ENCODE measurements around the gene P2RY8.
"Not testable (repeated sequence)": the region's sequence is repeated elsewhere in the genome, so short reads cannot be mapped to it uniquely, and the experiment has no call there.

The P2RY8 gene

DNA sequence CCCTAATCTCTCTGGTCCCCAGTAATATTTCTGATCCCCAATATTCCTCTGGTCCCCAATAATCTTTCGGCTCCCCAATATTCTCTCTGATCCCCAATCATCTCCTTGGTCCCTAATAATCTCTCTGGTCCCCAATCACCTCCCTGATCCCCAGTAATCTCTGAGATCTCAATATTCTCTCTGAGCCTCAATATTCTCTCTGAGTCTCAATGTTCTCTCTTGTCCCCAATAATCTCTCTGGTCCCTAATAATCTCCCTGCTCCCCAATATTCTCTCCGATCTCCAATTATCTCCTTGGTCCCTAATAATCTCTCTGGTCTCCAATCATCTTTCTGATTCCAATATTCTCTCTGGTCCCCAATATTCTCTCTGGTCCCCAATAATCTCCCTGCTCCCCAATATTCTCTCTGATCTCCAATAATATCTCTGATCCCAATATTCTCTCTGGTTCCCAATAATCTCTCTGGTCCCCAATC is 17.9 kb downstream of the P2RY8 start:
- DNase-seq = no peak

GRCh38 chrX:1518512-1518911 is 18.5 kb downstream of the P2RY8 start:
- no peak for DNase-seq

DNA sequence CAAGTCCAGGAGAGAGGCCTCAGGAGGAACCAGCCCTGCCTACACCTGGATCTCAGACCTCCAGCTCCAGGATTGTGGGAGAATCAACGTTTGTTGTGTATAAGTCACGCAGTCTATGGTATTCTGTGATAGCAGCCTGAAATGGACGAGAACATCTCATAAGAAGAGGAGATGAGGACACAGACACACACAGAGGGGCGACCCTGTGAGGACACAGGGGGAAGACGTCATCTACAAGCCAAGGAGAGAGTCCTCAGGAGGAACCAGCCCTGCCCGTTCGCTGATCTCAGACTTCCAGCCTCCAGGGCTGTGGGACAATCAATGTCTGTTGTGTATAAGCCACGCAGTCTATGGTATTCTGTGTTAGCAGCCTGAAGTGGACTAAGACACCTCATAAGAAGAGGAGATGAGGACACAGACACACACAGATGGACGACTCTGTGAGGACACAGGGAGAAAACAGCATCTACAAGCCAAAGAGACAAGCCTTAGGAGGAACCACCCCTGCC is 20.3 kb downstream of the P2RY8 start:
- no peak for DNase-seq

DNA sequence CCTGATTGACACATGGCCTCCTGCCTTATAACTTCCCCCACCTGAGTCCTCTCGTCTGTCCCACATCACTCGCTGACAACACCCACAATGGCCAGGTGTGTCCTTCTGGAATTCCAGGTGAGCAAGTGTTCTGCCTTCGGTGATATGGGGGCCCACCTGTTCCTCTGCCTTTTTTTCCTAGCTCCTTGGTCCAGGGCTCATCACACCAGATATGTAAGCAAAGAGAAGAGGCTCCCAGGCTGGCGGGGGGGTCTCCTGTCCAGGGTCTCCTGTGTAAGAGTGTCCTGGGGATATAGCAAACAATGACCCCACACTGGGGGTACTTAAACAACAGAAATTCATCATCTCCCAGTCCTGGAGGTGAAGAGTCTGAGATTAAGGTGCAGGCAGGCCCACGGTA is 25.2 kb downstream of the P2RY8 start:
- no peak for DNase-seq

DNA sequence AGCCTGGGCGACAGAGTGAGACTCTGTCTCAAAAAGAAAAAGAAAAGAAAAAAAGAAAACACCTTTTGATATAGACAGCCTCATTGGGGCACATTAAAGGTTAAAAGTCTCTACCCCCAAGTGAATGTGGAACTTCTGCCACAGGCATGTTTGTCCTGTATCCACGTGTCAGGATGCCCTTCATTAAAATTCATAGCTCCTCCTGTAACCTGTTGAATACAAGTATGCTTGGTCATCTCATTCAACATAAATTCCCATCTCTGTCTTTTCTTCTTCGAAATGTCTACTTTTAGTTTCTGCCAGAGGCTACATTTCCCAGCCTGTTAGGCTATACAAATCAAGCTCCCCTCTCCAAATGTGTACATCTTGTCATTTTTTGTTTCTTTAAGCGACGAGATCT is 25.8 kb downstream of the P2RY8 start:
- no peak for DNase-seq

GRCh38 chrX:1507511-1508463 is 29.2 kb downstream of the P2RY8 start:
- DNase-seq = no peak

DNA sequence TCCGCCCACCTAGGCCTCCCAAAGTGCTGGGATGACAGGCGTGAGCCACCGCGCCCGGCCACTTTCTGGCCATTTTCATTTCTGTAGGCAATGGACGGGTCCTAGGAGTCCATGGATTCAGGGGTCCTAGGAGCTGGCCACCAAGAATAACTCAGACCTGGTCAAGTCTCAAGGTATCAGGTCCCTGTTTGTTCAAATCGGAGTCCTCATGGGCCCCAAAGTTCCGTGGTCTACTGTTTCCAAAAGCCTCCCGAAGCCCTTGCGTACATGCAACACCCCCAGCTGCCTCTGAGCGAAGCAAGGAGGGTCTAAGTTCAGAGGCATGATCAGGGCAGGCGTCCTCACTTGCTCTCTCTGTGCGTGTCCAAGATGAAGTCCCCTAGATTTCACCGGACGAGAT is 30.1 kb downstream of the P2RY8 start:
- no peak for DNase-seq

DNA sequence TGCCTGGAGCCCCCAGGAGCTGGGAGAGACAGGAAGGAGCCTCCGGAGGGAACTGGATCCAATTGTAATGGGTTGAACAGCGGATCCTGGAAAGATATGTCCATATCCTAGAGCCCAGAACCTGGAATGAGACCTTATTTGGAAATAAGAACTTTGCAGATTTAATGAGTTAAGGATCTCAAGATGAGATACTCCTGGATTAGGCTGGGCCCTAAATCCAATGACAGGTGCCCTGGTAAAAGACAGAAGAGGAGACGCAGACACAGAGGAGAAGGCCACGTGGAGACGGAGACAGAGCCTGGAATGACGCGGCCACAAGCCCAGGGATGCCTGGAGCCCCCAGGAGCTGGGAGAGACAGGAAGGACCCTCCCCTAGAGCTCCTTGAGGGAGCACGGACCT is 34.1 kb downstream of the P2RY8 start:
- DNase-seq = peak in 1 of 2 experiments; percentile 0

GRCh38 chrX:1502241-1502640 is 34.7 kb downstream of the P2RY8 start:
- peak in 1 of 2 experiments; percentile 2 for DNase-seq

- no peak for DNase-seq
These were observed 36.0 kb downstream of the P2RY8 start for GRCh38 chrX:1500701-1501624.

DNA sequence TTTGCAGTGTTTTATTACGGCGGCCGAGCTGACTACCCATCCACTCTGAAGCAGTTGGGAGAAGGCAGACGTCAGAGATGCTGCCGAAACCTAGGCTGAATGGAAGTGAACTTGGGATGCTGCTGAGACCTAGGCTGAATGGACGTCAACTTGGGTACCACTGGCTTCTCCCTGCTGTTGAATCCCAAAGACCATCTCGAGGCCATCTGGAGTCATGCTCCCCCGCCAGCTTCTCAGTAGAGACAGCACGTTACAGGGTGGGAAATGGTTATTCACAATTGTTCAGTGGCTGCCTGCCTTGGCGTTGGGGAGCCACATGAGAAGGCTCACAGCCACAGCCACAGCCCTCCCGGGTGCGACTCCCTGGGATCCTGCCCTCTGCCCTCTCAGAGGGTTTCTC is 40.9 kb downstream of the P2RY8 start:
- DNase-seq = peak in 1 of 2 experiments; percentile 2

DNA sequence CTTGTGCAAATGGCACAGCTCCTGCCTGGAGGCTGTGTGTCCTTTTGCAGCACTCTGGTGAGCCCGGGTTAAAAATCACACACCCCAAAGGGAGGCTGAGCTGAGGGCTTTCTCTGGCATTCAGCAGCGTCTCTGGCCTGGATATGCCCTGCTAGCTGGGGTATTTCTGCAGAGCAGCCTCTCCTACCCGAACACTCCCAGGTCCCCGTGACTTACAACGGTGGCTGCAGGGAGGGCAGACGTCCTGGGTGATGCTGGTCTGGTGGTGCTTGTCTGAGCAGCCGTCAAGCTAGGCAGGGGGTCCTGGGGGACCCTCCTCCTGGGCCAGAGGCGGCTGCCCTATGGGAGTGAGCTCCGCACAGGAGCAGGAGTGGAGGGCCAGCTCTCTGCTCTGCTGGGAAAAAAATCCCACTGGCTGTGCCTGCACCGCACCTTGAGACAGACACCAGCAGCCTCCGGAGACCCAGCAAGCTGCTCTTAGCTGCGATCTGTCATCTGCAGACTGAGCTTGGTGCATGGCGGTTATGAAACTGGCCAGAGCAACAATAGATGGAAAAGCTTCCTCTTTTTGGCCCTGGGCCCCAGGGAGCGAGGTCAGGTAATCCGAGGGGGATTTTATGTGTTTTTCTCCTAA is 43.0 kb downstream of the P2RY8 start:
- no peak for DNase-seq

GRCh38 chrX:1493412-1493811 is 43.6 kb downstream of the P2RY8 start:
- DNase-seq = no peak

GRCh38 chrX:1492421-1493012 is 44.5 kb downstream of the P2RY8 start:
- no peak for DNase-seq

DNA sequence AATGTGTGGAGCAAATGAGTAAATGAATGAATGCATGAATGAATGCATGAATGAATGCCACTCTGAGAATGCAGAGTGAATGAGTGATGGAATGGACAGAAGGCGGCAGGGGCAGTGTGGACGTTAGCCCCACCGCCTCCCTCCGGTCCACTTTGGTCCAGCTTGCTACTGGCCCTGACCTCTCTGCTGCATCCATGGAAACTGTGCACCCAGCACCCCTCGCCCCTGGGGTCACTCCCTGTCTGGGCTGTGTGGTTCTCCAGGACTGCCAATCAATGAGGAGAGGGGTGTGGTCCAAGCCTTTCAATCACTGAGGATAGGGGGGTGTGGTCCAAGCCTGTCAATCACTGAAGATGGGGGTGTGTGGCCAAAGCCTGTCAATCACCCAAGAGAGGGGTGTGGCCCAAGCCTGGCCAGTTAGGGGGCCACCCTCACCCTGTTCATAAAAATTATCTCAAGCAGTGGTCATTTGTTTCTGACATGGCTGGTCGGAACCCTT is 45.1 kb downstream of the P2RY8 start:
- DNase-seq = peak; percentile 52 to 68

DNA sequence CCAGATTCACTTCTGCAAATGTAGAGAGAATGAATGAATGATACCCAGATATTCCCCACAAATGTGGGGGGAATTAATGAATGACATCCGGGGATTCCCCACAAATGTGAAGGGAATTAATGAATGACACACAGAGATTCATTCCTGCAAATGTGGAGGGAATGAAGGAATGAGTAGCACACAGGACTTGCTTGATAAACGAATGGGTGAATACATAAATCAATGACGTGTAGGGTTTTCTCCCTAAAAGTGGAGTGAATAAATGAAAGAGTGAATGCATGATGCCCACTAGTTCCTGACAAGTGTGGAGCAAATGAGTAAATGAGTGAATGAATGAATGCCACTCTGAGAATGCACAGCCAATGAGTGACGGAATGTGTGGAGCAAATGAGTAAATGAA is 45.7 kb downstream of the P2RY8 start:
- DNase-seq = not testable (repeated sequence)

GRCh38 chrX:1490723-1491122 is 46.3 kb downstream of the P2RY8 start:
- DNase-seq = not testable (repeated sequence)

GRCh38 chrX:1489354-1489753 is 47.6 kb downstream of the P2RY8 start:
- DNase-seq = not testable (repeated sequence)

GRCh38 chrX:1488745-1489144 is 48.2 kb downstream of the P2RY8 start:
- DNase-seq = no peak

DNA sequence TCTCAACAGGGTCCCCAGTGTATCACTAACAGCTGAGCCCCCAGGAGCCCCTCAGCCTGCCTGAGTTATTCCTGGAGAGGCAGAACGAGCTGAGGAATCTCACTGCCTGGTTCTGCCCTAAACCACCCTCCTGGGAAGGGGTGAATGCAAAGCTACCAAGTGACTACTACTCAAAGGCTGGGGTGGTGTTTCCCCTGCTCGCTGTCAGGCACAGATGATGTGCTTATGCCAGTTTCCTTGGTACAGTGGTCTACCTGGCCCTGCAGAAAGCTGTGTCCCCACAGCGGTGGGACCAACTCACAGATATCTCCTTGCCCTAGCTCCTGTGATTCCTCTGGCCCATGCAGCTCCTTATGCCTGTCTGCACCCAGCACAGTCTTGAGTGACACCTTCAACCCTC is 48.8 kb downstream of the P2RY8 start:
- DNase-seq = no peak

DNA sequence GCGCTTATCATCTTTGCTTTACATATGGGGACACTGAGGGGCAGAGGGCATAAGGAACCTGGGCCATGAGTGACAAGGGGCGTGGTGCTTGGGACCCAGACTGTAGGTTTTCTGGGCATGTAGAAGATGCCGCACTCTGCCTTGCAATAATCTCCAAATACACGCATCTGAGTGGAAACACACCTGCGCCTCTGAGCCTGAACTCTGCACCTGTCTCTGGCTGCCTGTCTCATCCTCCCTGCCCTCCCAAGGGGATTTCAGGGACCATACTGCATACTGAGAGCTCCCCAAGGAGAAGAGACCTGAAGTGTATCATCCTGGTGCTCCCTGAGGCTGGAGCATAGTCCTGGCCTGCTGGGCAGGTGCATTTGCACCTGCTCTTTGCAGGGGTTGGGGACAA is 49.6 kb downstream of the P2RY8 start:
- no peak for DNase-seq

- DNase-seq = peak in 1 of 2 experiments; percentile 3
These were observed 50.1 kb downstream of the P2RY8 start for GRCh38 chrX:1486749-1487361.
